GDM1 (cell line): Measurements from ENCODE around the gene SMG6.
"Not testable (repeated sequence)": the region's sequence is repeated elsewhere in the genome, so short reads cannot be mapped to it uniquely, and the experiment has no call there.

Source experiments
- DNase-seq: peaks from one replicate; lab custom pipeline; 2025; lab: John Stamatoyannopoulos, UW

The SMG6 gene

GRCh38 chr17:2303204-2304188 is at the start of gene SMG6, which contains the start of gene SRR:
SMG6 (minus strand) TSS chr17:2303785; CDS start chr17:2303720, 65 bp downstream.
SRR (plus strand) TSS chr17:2303950; CDS start chr17:2315561, 11,611 bp downstream.
- peak; percentile 83 for DNase-seq

- DNase-seq = no peak
These were observed 47.7 kb upstream of the SMG6 start for GRCh38 chr17:2351269-2351668.

GRCh38 chr17:2347805-2348685 is 44.5 kb upstream of the SMG6 start:
- no peak for DNase-seq

GRCh38 chr17:2346475-2346874 is 42.9 kb upstream of the SMG6 start:
- no peak for DNase-seq

GRCh38 chr17:2344528-2344927 is 40.9 kb upstream of the SMG6 start:
- DNase-seq = no peak

- no peak for DNase-seq
These were observed 39.8 kb upstream of the SMG6 start for GRCh38 chr17:2343421-2343820.

- DNase-seq = no peak
These were observed 34.7 kb upstream of the SMG6 start for GRCh38 chr17:2338315-2338657.

GRCh38 chr17:2337544-2338314 is 34.1 kb upstream of the SMG6 start:
- DNase-seq = no peak

GRCh38 chr17:2336852-2337543 is 33.4 kb upstream of the SMG6 start, which contains the start of gene SGSM2:
SGSM2 (plus strand) TSS chr17:2337501; CDS start chr17:2337689, 188 bp downstream.
- DNase-seq = peak; percentile 47

GRCh38 chr17:2336215-2336851 is 32.7 kb upstream of the SMG6 start, which contains the start of gene TSR1:
TSR1 (minus strand) TSS chr17:2336457; CDS start chr17:2336427, 30 bp downstream.
- DNase-seq = peak; percentile 77

GRCh38 chr17:2335726-2336214 is 32.2 kb upstream of the SMG6 start:
- DNase-seq = no peak

GRCh38 chr17:2331303-2331702 is 27.7 kb upstream of the SMG6 start:
- no peak for DNase-seq

- DNase-seq = no peak
These were observed 20.2 kb upstream of the SMG6 start for GRCh38 chr17:2323629-2324314.

- DNase-seq = no peak
These were observed 17.8 kb upstream of the SMG6 start for GRCh38 chr17:2321399-2321798.

GRCh38 chr17:2319051-2319450 is 15.5 kb upstream of the SMG6 start:
- DNase-seq = no peak

- no peak for DNase-seq
These were observed 14.2 kb upstream of the SMG6 start for GRCh38 chr17:2317796-2318195.

- DNase-seq = not testable (repeated sequence)
These were observed 13.3 kb upstream of the SMG6 start for GRCh38 chr17:2316916-2317205.

- DNase-seq = no peak
These were observed 9.2 kb upstream of the SMG6 start for GRCh38 chr17:2312736-2313135.

GRCh38 chr17:2309338-2310154 is 6.0 kb upstream of the SMG6 start:
- DNase-seq = no peak
